GM10847 (cell line): ENCODE measurements around the gene SLC25A18.

ENCODE experiments used
- POLR2A ChIP-seq: IDR thresholded peaks from 2 replicates; pipeline ENCODE4 v1.6.1; 2011; ENCODE audit not compliant: insufficient read length; ENCODE audit errors: extremely low read depth

SLC25A18 gene

GRCh38 chr22:17559188-17559587 is 4.1 kb upstream of the SLC25A18 start:
- TF ChIP-seq POLR2A: no peak

DNA sequence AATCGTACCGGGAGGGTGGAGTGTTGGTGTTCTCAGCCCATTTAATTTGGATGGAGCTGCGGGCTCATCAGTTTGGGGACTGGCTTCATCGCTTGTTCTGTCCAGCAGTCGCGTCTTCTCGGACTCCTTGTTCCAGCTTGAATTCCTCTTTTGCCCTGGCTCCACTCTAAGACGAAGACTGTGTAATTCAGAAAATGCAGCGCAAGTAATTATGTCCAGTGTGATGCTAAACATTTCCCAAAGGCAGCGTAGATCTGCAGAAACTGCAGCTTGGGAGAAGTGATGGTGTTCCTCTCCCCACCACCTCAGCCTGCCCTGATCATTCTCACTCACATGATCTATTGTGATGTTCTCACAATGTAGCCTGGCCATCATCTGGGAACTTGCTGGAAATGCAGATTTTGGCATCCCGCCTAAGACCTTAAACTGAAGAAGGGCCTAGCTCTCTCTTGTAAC is 666 bp downstream of the SLC25A18 start:
- no peak for TF ChIP-seq POLR2A

DNA sequence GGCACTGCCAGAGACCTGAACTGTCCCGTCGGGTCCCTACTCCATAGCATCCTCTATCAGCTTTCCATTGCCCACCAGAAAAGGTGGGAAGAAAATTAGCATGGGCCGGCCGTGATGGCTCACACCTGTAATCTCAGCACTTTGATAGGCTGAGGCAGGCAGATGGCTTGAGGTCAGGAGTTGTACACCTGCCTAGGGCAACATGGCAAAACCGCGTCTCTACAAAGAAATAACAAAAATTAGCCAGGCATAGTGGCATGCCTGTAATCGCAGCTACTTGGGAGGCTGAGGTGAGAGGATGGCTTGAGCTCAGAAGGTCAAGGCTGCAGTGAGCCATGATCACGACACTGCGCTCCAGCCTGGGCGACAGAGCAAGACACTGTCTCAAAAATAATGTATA is 3.5 kb downstream of the SLC25A18 start:
- no peak for TF ChIP-seq POLR2A

GRCh38 chr22:17569971-17570511 is 6.7 kb downstream of the SLC25A18 start:
- no peak for TF ChIP-seq POLR2A

DNA sequence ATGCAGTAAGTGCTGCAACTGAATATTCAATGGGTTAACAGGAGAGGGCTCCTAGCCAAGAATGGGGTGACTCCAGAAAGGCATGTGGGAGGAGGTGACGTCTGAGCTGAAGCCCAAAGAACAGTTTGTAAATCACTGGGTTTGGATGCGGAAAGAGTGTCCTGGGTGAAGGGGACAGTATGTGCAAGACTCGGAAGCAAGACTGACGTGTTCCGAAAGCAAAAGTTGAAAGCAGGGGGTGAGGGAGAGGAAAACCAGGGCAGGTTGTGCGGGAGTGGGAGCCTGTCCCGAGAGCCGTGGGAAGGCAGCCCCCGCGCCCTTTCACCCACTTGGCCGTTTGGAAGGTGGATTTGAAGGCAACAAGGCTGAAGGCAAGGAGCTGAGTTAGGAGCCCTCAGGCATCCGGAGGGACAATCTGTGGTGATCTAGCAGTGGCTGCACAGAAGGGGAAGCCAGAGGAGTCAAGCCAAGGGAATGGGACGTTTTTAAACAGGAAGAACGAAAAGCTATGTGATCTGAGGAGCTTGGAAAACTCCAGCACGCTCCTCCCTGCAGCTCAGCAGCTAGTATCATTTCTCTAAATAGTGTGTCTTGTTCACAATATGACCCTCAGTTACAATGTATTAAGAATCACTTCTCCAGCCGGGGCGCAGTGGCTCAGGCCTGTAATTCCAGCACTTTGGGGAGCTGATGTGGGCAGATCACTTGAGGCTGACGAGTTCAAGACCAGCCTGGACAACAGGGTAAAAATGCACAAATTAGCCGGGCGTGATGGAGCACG is 7.7 kb downstream of the SLC25A18 start:
- TF ChIP-seq POLR2A: no peak

DNA sequence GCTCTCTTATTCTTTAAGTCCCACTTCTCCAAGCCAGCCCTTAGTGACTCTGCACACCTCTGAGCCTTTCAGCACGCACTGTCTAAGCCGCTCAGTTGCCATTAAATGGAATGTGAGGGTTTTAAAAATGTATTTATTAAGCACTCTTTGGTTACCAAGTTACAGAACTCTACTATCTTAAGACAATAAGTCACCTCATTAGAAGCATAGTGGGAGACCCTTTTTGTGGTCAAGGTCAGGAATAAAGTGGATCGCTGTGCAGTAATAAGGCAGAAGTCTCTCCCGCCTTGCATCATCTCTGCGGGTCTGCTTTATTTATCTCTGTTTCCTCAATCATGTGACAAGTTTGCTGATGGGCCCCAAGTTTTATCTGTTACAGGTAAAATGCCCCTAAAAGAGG is 11.9 kb downstream of the SLC25A18 start:
- TF ChIP-seq POLR2A: no peak

DNA sequence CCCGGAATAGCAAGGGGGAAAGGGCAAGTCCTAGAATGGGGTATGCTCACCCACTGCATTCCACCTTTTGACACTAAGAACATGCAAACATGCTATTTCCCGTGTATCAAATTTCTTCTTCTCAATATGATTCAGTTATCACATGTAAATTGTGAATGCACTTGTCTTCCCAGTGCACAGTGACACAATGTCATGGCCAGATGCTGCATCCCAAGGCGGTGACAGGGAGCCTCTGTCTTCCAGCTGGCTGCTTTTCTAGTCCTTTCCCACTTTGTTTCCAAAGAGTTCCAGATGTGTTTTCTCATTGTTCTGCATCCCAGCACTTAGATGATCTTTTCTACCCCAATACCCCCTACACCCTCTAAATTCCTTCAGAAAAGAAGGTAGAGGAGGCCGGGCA is 12.4 kb downstream of the SLC25A18 start:
- no peak for TF ChIP-seq POLR2A

DNA sequence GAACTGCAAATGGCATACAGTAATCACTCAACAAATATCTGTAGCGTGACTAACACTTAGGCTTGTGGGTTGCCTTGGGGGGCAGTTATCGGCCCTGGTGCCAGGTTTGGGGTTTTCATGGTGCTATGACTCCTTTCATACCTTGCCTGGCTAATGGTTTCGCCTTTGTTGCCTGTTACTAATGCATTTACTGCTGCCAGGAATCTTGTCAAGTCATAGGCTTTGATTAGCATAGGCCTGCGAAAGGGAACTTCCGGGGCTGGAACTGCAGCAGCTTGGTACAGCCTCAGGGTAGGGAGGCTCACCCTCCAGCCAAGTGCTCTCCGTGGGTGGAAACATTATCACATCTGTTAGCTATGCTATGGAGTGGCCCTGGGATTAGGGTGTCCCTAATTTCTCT is 13.2 kb downstream of the SLC25A18 start:
- TF ChIP-seq POLR2A: no peak

DNA sequence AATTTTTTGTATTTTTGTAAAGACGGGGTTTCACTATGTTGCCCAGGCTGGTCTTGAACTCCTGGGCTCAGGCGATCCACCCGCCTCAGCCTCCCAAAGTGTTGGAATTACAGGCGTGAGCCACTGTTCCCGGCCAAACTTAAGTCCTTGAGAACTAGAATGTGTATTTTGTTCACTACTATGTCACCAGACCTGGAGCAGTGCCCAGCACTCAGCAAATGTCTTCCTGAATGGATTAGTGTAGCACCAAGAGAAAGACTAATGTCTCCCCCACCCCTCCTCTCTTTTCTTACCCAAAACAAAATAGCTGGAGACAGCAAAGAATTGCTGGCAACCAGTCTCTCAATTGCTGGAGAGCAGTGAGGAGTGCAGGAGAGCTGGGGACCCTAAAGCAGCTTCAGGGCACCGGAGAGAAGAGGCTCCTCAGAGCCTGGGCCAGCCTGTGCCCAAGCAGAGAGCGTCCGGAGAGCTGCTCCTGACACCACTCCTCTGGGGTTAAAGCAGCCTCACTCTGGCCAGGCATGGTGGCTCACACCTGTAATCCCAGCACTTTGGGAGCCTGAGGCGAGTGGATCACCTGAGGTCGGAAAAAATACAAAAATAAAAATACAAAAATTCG is 14.9 kb downstream of the SLC25A18 start:
- no peak for TF ChIP-seq POLR2A

DNA sequence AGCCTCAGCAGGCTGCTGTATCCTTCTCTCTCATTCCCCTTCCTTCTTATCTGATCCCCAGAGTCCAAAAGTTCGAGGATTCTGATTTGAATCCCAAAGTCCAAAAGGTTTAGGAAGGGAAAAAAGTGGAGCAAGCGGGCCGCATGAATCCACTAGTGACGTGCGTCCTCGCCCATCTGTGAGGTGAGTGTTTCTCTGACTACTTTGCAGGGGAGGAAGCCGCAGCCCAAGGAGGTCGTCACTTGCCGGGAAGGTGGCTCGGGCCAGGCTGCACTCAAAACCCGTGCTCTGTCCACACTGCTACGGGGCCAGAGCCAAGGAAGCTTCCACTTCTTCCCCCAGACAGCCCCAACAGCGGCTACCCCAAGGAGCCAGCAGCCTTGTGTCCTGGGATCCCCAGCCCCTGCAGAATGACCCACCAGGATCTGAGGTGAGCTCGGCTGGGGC is 16.3 kb downstream of the SLC25A18 start:
- TF ChIP-seq POLR2A: no peak

DNA sequence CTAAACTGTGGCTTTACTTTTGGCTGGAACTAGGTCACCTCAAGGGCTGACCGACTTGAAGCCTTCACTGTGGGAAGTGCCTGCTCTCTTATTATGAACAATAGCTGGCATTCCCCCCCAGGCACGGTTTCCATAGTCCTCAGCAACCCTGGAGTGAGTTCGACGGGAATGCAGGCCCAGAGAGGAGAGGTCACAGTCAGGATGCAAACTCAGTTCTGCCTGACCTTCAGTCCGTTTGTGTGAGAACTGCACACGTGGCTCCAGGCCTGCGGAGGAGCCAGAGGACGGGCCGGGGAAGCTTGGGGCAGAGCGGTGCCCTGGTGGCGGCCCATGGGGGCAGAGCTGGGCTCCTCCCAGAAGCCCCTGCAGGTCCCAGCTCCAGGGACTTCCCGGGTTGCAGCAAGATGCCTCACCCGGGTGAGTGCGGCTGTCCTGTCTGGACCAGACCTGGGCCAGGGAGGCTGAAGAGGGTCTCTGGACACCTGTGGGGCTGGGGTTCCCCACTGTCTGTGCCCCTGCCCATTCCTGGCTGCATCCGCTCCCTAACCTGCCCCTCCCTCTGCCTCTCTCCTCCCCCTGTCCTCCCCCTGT is 17.2 kb downstream of the SLC25A18 start:
- TF ChIP-seq POLR2A: no peak

- no peak for TF ChIP-seq POLR2A
Observed at GRCh38 chr22:17581056-17581455, 17.8 kb downstream of the SLC25A18 start.

DNA sequence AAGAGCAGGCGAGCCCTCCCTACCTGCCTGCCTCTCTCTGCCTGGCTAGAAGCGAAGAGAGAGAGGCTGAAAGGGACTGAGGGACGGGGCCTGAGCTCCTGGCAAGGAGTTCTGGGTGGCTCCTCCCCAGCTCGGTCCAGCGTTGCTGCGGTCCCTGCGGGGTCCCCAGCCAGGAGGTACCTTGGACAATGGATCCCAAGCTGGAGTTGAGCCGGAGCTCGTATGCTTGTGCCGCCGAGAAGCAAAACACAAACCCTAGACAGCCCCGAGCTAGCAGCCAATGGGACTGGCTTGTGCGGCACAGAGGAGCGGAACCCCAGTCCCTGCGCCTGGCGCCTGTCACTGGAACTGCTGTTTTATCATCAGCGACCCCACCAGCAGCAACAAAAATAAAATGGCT is 18.3 kb downstream of the SLC25A18 start:
- no peak for TF ChIP-seq POLR2A

DNA sequence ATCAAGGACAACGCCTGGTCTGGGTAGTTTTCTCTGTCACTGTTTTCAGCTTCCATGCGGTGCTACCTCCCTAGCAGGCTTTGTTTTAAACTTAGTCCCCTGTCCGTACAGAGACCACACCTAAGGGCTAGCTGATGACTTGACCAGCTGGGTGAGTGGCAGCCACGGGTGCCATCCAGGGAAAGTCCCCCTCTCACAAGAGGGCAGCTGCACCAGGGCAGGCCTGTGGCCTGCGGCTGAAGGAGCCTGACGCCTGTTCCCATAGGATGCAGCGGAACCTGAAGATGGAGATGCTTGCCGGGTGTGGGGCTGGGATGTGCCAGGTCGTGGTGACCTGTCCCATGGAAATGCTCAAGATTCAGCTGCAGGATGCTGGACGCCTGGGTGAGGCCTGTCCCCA is 19.9 kb downstream of the SLC25A18 start:
- no peak for TF ChIP-seq POLR2A

GRCh38 chr22:17586831-17587440 is 23.6 kb downstream of the SLC25A18 start:
- TF ChIP-seq POLR2A: no peak

- no peak for TF ChIP-seq POLR2A
Observed at GRCh38 chr22:17587629-17588028, 24.3 kb downstream of the SLC25A18 start.
